ENCODE data around the gene CLTCL1. TPM values are rescaled to one million over a fixed set of nuclear protein-coding genes. Genes with fewer than 3 reads are reported as not detected.

CLTCL1 gene
- total and polyA plus RNA-seq, 4 donors = 2.6 to 9.2 (median 4.3) TPM

DNA sequence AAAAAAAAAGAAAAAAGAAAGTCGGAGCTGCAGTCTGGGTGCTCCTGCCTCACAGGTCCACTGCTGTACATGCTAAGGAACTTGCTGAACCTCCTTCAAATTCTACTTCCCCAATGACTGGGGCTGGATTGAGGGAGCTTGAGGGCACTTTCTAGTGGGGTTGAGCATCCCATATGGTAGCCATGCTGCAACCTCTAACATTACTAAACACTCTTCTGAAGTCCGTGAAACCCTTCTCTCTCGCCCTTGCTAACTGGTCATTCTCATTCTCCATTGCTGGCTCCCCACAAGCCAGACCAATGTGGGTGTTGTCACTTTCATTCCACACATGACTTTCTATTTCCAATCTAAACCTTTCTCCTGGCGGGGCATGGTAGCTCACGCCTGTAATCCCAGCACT lies 148.3 kb downstream of the CLTCL1 start:
- no peak for ATAC-seq (ENCODE audit: insufficient read depth, low FRiP score)
- TF ChIP-seq, protein P1, sequence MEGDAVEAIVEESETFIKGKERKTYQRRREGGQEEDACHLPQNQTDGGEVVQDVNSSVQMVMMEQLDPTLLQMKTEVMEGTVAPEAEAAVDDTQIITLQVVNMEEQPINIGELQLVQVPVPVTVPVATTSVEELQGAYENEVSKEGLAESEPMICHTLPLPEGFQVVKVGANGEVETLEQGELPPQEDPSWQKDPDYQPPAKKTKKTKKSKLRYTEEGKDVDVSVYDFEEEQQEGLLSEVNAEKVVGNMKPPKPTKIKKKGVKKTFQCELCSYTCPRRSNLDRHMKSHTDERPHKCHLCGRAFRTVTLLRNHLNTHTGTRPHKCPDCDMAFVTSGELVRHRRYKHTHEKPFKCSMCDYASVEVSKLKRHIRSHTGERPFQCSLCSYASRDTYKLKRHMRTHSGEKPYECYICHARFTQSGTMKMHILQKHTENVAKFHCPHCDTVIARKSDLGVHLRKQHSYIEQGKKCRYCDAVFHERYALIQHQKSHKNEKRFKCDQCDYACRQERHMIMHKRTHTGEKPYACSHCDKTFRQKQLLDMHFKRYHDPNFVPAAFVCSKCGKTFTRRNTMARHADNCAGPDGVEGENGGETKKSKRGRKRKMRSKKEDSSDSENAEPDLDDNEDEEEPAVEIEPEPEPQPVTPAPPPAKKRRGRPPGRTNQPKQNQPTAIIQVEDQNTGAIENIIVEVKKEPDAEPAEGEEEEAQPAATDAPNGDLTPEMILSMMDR (IDR thresholded peaks at IDR 0.05; ENCODE audit: control extremely low read depth, extremely low read depth) = no peak
- Histone ChIP-seq H3K27ac (ENCODE audit: low read depth in 1 of 2, low read length in 1 of 2) (no peak overlapping the region), H3K27me3 (ENCODE audit: control insufficient read depth in 3 of 3, insufficient read depth in 3 of 3, low read length in 2 of 3) (peaks cover 1 to 18% (median 16%) of the 10 kb centered on the region in 3 donors), H3K9me3 (ENCODE audit: control insufficient read depth in 4 of 4, insufficient read depth in 3 of 4, low read length in 3 of 4) (no peaks in the 10 kb centered on the region), H3K9ac (ENCODE audit: insufficient read depth in 1 of 2, low read length in 2 of 2) (no peak overlapping the region), H3K4me1 (ENCODE audit: control insufficient read depth in 5 of 5, insufficient read depth in 5 of 5, low read length in 5 of 5) (peaks cover 0 to 8% (median 0%) of the 10 kb centered on the region in 5 donors), H3K4me3 (no peak overlapping the region), H3K36me3 (ENCODE audit: control insufficient read depth in 4 of 4, insufficient read depth in 4 of 4, low read length in 4 of 4) (peaks cover 5 to 39% (median 25%) of the 10 kb centered on the region in 4 donors)
- DNase-seq = no peak
- 90 to 93% methylated on average over 5 of the region's 5 CpGs for WGBS, 2 donors

DNA sequence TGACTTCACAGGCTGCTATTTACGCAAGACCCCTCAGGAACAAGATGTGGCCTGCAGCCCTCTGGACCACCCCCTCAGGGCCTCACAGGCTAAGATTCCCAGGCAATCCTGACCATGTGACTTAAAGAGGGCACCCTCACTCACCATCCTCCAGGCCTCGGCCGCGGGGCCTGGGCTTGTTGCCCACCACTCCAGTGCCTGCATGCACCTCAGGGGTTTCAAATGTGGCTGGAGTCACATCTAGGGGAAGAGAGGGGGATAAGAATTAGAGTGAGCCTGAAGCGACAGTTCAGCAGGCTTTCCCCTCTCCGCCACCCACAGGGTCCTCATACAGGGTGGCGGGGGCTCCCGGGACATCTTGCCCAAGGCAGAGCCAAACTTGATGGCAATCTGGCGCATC lies 149.1 kb downstream of the CLTCL1 start:
- WGBS, 2 donors = 97 to 99% methylated on average over 9 of the region's 9 CpGs
- peaks cover 5 to 47% (median 31%) of the 10 kb centered on the region in 4 donors for H3K36me3 ChIP-seq (ENCODE audit: control insufficient read depth in 4 of 4, insufficient read depth in 4 of 4, low read length in 4 of 4)

DNA sequence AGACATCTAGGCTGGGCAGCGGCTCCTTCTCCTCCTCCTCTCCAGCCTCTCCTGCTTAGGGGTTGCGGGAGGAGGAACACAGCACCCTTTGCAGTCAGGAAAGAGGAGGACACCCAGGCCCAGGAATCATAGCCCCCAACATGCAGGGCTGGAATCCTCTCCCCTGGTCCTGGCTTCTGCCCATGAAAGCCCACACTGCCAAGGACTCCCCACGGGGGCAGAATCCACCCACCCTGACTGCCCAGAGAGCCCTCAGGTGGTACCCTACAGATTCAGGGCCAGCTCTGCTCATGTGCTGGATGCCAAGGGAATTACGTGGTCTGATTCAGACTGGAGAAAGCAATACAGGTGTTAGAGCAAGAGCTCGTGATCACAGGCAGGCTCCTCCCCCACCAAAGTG lies 151.5 kb downstream of the CLTCL1 start:
- Histone ChIP-seq H3K27ac (ENCODE audit: low read depth in 1 of 2, low read length in 1 of 2) (no peak overlapping the region), H3K4me3 (no peak overlapping the region), H3K9ac (ENCODE audit: insufficient read depth in 1 of 2, low read length in 2 of 2) (no peak overlapping the region), H3K9me3 (ENCODE audit: control insufficient read depth in 4 of 4, insufficient read depth in 3 of 4, low read length in 3 of 4) (no peaks in the 10 kb centered on the region), H3K4me1 (ENCODE audit: control insufficient read depth in 5 of 5, insufficient read depth in 5 of 5, low read length in 5 of 5) (peaks cover 0 to 8% (median 0%) of the 10 kb centered on the region in 5 donors), H3K36me3 (ENCODE audit: control insufficient read depth in 4 of 4, insufficient read depth in 4 of 4, low read length in 4 of 4) (peaks cover 8 to 60% (median 38%) of the 10 kb centered on the region in 4 donors), H3K27me3 (ENCODE audit: control insufficient read depth in 3 of 3, insufficient read depth in 3 of 3, low read length in 2 of 3) (no peaks in the 10 kb centered on the region)
- ATAC-seq (ENCODE audit: insufficient read depth, low FRiP score) (no peak), DNase-seq (no peak)
- TF ChIP-seq, protein P1 (IDR thresholded peaks at IDR 0.05; ENCODE audit: control extremely low read depth, extremely low read depth) = no peak
- WGBS, 2 donors = 92% methylated on average over 5 of the region's 5 CpGs

More for the DNA sequence above, 149.1 kb downstream of the CLTCL1 start:
- no peak overlapping the region for H3K27ac ChIP-seq (ENCODE audit: low read depth in 1 of 2, low read length in 1 of 2)
- no peak for DNase-seq
- TF ChIP-seq, protein P1 (IDR thresholded peaks at IDR 0.05; ENCODE audit: control extremely low read depth, extremely low read depth) = no peak
- no peak for ATAC-seq (ENCODE audit: insufficient read depth, low FRiP score)
- no peak overlapping the region for H3K9ac ChIP-seq (ENCODE audit: insufficient read depth in 1 of 2, low read length in 2 of 2)
- no peak overlapping the region for H3K4me3 ChIP-seq
- peaks cover 0 to 8% (median 0%) of the 10 kb centered on the region in 5 donors for H3K4me1 ChIP-seq (ENCODE audit: control insufficient read depth in 5 of 5, insufficient read depth in 5 of 5, low read length in 5 of 5)
- H3K27me3 ChIP-seq (ENCODE audit: control insufficient read depth in 3 of 3, insufficient read depth in 3 of 3, low read length in 2 of 3) = peaks cover 0 to 10% (median 8%) of the 10 kb centered on the region in 3 donors
- no peaks in the 10 kb centered on the region for H3K9me3 ChIP-seq (ENCODE audit: control insufficient read depth in 4 of 4, insufficient read depth in 3 of 4, low read length in 3 of 4)

DNA sequence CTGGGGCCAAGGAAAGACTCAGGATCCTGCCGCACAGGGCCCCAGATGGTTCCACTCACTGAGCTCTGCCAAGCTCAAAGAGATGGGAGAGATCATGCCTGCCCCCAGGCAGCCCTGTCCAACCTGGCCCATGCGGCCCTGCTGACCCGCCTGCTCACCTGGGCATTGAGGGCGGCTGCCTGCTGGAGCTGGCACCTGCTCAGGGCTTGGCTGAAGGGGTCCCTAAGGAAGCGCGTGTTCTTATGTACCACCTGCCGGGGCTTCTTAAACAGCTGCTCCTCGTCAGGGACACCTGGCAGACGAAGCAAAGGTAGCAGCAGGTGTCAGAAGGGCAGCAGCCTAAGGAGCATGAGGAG lies 152.5 kb downstream of the CLTCL1 start:
- peaks cover 0 to 8% (median 0%) of the 10 kb centered on the region in 5 donors for H3K4me1 ChIP-seq (ENCODE audit: control insufficient read depth in 5 of 5, insufficient read depth in 5 of 5, low read length in 5 of 5)
- H3K27ac ChIP-seq (ENCODE audit: low read depth in 1 of 2, low read length in 1 of 2) = no peak overlapping the region
- H3K27me3 ChIP-seq (ENCODE audit: control insufficient read depth in 3 of 3, insufficient read depth in 3 of 3, low read length in 2 of 3) = no peaks in the 10 kb centered on the region
- ATAC-seq (ENCODE audit: insufficient read depth, low FRiP score) (no peak), DNase-seq (no peak)
- no peak overlapping the region for H3K9ac ChIP-seq (ENCODE audit: insufficient read depth in 1 of 2, low read length in 2 of 2)
- 94 to 96% methylated on average over 9 of the region's 9 CpGs for WGBS, 2 donors
- no peaks in the 10 kb centered on the region for H3K9me3 ChIP-seq (ENCODE audit: control insufficient read depth in 4 of 4, insufficient read depth in 3 of 4, low read length in 3 of 4)
- peaks cover 15 to 70% (median 38%) of the 10 kb centered on the region in 4 donors for H3K36me3 ChIP-seq (ENCODE audit: control insufficient read depth in 4 of 4, insufficient read depth in 4 of 4, low read length in 4 of 4)
- TF ChIP-seq, protein P1 (IDR thresholded peaks at IDR 0.05; ENCODE audit: control extremely low read depth, extremely low read depth) = no peak
- H3K4me3 ChIP-seq = no peak overlapping the region
